ENCODE data around the gene OR12D1. TPM values are rescaled to one million over a fixed set of nuclear protein-coding genes. Genes with fewer than 3 reads are reported as not detected.
"Not testable (repeated sequence)": the region's sequence is repeated elsewhere in the genome, so short reads cannot be mapped to it uniquely, and the experiment has no call there.

Gene OR12D1
- not detected for polyA plus RNA-seq (ENCODE audit: insufficient read length in 10 of 10)
- long read RNA-seq, donor 1: 0 reads
- long read RNA-seq, donor 2: 0 reads
- long read RNA-seq, donor 3: 0 reads
- long read RNA-seq, donor 4: 0 reads
- long read RNA-seq, donor 5: 0 reads
- long read RNA-seq, donor 6: 0 reads
- long read RNA-seq, donor 7: 0 reads
- long read RNA-seq, donor 8: 0 reads
- long read RNA-seq, donor 9: 0 reads

- DNase-seq: no peak
Observed at GRCh38 chr6:29414588-29414987, at the start of gene OR12D1. Gene OR12D1, plus strand, starts transcription at chr6:29414928.

DNA sequence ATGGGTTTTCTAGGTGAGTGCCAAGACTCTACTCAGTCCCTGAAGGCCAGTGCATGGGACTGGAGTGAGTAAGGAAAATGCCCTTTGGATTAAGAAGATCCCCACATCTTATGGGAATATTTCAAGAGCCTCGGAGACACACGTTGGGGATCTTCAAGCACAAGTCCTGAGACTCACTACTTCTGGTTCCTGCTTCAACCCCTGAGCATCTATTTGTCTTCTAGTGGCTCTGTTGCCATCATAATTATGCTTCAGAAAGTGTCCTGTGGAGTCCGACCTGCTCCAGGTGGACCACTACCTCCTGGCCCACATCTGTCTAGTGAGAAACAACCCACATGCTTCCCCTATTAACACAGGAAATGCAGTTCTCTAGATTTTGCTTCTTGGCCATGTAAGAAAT lies 46.0 kb upstream of the OR12D1 start, which contains the start of gene OR5V1:
TSS of gene OR5V1 (minus strand) at position 101 of the 400 bp plus-strand sequence. CDS start 12,670 bp downstream, outside the sequence.
- no peak for DNase-seq

GRCh38 chr6:29375191-29375590 lies 39.5 kb upstream of the OR12D1 start, which contains the start of gene OR12D3:
Gene OR12D3, minus strand, starts transcription at chr6:29375291. Its CDS starts 4 bp downstream, at chr6:29375287.
- no peak for DNase-seq

DNA sequence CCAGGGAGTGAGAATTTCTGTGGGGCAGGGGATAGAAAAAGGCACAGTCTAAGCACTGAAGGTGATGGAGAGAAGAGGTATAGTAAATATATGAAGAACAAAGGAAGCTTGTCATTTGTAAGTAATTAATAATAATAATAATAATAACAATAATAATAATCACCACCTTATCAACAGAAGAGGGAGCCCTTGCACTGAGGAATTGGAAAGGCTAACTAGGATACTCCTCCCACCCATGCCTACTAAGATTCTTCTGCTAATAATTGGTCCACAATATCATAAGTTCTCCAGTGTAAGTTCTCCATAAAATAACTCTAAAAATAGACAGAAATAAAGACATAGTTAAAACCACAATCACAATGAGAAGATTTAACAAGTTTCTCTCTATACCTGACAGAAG lies 38.7 kb upstream of the OR12D1 start:
- peak in 2 of 3 donors; percentile 0 to 3 for DNase-seq

- DNase-seq: no peak
Observed at GRCh38 chr6:29388533-29388932, 26.2 kb upstream of the OR12D1 start.

DNA sequence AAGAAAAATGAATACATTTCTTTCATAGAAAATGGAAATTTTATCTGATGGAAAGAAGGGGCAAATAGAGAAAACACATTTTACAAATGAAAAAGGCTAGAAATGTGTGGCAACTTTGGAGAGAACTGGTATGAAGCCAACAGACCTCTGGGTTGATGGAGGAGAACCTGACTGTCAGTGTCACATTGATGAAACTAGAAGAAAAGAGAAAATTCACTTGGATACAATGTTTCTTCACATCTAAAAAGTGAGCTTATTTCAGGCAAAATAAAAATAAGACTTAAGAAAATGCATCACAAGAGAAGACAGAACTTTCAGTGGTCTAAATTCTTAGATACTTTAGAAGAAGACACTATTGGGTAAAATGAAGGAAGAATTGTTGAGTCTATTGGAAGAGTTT lies 19.4 kb upstream of the OR12D1 start, which contains the start of gene OR12D2:
TSS of gene OR12D2 (plus strand) at position 301 of the 400 bp plus-strand sequence. CDS start 1,069 bp downstream, outside the sequence.
- no peak for DNase-seq

DNA sequence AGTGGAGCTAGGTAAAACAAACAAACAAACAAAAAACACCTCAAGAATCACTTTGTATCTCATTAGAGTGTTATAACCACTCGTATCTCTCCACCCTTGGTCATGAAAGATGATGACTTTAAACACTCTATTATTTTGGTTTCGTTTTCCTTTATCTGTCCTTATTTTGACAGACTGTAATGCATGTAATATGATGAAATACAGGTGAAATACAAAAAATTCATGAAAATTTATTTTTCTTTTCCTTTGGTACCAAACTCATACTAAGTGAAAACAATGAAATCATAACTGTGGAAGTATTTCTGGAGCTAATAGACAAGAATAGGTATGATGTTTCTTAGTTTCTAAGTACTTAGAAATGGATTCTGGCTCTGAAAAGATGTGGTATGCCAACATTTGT lies 15.2 kb upstream of the OR12D1 start:
- DNase-seq: no peak

- no peak for DNase-seq
Observed at GRCh38 chr6:29403801-29404200, 10.9 kb upstream of the OR12D1 start.

- no peak for DNase-seq
Observed at GRCh38 chr6:29419516-29419915, 4.8 kb downstream of the OR12D1 start.

DNA sequence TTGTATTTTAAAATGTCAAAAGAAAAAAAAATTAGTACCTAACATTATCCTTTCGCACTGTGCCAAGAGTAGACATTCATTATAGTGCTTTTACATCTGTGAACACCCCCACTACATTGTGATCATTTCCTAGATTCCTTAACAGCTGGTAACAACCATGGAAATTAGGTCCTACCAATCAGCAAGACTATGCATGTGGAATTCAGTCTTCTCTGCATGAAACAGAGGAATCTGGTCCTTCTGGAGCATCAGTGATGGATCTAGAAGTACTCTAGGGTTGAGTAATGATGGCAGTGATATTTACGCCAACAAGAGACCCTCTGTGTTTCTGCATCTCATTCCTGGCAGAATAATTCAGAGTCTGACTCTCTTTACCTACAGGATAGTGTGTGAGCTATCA lies 9.4 kb downstream of the OR12D1 start:
- DNase-seq: no peak

DNA sequence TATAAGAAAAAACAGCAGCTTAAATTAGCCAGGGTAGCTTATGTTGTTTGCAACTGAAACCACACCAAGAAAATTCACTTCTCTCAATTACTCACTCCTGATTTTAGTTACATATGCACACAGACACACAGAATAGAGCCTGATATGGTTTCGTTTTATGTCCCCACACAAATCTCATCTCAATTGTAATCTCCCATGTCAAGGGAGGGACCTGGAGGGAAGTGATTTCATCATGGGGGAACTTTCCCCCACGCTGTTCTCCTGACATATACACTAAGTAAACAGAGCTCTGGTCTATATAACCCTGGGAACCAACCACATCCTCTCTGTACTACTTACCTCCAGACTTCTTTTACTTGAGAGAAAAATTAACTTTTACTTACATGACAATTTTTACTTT lies 9.8 kb downstream of the OR12D1 start:
- DNase-seq: no peak

GRCh38 chr6:29425075-29425474 lies 10.3 kb downstream of the OR12D1 start:
- DNase-seq: no peak

DNA sequence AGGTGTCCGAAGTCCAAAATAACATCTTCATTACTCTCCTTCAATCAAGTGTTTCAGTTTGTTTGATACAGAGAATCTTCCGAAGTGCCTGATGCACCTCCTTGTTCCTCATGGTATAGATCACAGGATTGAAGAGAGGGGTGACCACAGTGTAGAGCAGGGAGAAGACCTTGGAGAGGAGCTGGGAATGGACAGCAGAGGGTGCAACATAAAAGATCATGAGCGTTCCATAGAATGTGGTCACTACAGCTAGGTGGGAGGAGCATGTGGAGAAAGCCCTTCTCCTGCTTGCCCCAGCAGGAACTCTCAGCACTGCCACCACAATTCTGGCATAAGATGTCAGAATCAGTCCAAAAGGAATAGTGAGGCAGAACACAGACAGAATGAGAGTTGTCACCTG lies 11.9 kb downstream of the OR12D1 start:
- DNase-seq: no peak

DNA sequence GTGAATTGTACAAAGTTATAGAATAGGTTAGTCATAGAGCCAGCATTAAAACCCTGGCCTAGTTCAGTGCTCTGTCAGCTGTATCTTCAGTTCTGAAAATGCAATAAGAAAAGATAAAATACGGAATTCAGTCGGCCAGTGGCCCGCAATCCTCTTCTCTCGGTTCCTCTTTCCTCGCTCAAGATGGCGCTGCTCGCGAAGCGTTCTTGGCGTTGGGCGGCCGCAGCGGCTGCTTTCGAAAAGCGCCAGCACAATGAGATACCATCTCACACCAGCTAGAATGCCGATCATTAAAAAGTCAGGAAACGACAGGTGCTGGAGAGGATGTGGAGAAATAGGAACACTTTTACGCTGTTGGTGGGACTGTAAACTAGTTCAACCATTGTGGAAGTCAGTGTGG lies 22.0 kb downstream of the OR12D1 start:
- DNase-seq: not testable (repeated sequence)

DNA sequence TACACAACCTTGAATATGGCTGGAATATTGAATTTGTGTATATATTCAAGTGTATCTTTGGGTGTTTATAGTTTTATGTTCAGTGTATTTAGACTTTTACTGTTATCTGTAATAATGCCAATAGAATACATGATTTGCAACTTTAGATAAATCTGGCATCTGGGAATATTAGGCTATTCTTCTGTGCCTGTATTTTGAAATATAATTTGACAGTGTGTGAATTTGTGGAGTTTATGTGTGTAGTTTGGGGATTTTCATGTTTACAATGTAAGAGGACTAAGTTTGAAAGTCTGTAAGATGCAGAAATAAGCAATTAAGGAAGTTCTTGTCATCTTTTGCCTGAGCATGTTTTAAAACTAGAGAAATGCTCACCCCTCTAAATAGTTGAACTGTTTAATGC lies 24.3 kb downstream of the OR12D1 start, which contains the start of gene OR10C1:
TSS of gene OR10C1 (plus strand) at position 301 of the 400 bp plus-strand sequence. CDS start 710 bp downstream, outside the sequence.
- no peak for DNase-seq

- no peak for DNase-seq
Observed at GRCh38 chr6:29442719-29443118, 28.0 kb downstream of the OR12D1 start.

DNA sequence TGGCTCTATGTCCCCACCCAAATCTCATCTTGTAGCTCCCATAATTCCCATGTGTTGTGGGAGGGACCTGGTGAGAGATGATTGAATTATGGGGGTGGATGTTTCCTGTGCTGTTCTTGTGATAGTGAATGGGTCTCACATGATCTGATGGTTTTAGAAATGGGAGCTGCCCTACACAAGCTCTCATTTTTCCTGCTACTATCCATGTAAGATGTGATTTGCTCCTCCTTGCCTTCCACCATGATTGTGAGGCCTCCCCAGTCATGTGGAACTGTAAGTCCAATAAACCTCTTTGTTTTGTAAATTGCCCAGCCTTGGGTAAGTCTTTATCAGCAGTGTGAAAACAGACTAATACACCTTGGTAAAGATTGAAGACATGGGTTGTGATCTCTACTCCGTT lies 29.3 kb downstream of the OR12D1 start:
- not testable (repeated sequence) for DNase-seq

DNA sequence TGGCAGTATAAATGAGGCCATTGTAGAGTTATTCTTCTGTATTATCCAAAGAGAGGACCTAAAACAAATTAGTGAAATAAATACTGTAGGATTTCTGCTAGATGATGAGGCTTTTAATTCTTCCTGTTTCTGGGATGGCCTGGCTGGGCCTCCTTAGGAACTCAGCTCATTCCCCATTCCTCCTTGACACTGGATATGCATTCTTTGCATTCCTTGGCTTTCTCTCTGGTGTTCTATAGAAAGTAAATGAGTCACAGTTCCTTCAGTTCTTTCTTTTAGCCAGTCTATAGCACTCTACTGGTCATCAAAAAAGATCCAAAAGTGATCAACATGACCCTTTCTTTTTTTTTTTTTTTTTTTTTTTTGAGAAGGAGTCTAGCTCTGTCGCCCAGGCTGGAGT lies 32.9 kb downstream of the OR12D1 start:
- DNase-seq: no peak

DNA sequence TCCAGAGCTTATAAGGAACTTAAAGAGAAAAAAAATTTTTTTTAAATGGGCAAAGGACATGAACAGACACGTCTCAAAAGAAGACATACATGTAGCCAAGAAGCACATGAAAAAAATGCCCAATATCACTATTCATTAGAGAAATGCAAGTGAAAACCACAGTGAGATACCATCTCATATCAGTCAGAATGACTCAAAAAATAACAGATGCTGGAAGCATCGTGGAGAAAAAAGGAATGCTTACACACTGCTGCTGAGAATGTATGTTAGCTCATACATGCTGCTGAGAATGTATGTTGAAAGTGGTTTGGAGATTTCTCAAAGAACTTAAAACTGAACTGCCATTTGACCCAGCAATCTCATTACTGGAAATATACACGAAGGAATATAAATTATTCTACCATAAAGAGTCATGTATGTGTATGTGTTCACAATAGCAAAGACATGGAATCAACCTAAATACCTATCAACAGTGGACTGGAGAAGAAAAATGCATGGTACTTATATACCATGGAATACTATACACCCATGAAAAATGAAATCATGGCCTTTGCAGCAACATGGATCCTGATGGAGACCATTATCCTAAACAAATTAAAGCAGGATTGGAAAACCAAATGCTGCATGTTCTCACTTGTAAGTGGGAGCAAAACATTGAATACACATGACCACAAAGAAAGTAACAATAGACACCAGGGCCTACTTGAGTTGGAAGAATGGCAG lies 36.9 kb downstream of the OR12D1 start:
- DNase-seq: no peak

DNA sequence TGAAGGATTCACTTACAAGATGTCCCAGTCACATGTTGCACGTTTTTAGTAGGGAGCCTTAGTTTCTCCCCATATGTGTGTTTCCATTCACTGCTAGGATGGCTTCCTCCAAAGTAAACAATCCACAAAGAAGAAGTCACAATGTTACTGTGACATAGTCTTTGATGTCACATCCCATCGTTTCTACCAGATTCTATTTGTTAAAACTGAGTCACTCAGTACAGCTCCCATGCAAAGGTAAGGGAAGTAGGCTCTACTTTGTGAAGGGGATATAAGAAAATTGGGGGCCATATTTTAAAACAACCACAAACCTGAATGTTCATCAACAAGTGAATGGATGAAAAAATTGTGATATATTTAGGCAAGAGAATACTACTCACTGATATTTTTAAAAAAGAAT lies 42.2 kb downstream of the OR12D1 start, which contains the start of the genes OR11A1 and OR2H1:
TSS of gene OR11A1 (minus strand) at position 101 of the 400 bp plus-strand sequence. CDS start 29,430 bp downstream, outside the sequence.
TSS of gene OR2H1 (plus strand) at position 185 of the 400 bp plus-strand sequence. CDS start 4,615 bp downstream, outside the sequence.
- no peak for DNase-seq

DNA sequence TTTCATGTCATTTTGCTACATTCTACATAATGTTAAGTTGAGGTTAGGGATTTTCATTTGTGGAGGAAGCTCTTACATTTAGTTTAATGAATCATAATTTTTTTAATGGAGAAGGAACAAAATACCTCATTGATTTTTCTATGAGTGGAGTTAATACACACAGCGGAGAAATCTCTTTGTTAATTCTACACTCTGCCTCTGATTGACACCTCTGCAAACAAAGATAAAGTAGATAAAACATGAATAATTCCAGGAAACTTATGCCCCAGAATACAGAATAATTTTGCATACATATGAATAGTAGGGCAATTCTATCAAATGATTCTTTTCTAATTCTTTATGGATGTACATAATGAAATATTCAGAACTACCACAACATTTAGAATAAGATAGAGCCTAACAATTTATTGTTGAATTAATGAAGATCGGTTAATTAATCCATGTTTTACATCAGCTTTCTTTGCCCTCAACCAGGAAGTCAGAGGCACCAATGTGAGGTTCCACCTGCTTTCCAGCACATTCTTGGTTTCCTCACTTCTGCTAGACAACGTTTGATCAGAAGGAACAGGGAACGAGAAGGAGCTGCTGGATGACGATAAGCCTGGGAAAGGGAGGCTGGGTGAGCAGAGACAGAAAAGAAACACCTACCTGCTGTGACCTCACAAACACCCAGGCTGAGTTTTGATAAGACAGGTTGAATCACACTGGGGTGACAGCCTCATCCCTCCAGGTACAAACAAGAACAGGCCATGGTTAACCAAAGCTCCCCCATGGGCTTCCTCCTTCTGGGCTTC lies 46.5 kb downstream of the OR12D1 start:
- DNase-seq: no peak

DNA sequence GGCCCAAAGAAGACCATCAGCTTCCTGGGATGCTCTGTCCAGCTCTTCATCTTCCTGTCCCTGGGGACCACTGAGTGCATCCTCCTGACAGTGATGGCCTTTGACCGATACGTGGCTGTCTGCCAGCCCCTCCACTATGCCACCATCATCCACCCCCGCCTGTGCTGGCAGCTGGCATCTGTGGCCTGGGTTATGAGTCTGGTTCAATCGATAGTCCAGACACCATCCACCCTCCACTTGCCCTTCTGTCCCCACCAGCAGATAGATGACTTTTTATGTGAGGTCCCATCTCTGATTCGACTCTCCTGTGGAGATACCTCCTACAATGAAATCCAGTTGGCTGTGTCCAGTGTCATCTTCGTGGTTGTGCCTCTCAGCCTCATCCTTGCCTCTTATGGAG lies 47.3 kb downstream of the OR12D1 start:
- DNase-seq: no peak
